Activated CD4-positive, CD25-positive, alpha-beta regulatory T cell treated with anti-CD3 and anti-CD28 coated beads, Interleukin-2, amount 50 U/mL, for 16 hours (primary cell): ENCODE data around the gene IFIT2.
"Not testable (repeated sequence)": the region's sequence is repeated elsewhere in the genome, so short reads cannot be mapped to it uniquely, and the experiment has no call there.

ENCODE experiments used
- DNase-seq: peaks from one replicate; pipeline ENCODE4 v3.0.0-alpha.2; 2020; ENCODE audit warnings: low read depth, low spot score

The IFIT2 gene

GRCh38 chr10:89307269-89307577 lies 5.4 kb downstream of the IFIT2 start:
- no peak for DNase-seq

DNA sequence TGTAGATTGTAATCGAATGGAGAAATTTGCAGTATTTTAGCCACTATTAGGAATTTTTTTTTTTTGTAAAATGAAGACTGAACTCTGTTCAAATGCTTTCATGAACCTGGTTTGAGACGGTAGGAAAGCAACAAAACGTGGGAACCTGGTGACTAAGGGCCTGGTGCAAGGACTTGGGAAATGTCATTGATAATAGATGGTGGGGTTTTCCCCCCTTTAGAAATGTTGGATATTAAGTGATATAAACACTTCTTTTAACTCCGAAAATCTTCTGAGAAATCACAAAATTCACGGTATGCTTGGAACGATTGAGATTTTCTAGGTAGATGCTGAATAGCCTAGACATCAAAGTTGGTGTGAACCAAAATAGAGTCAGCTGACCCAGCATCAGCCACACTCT lies 6.4 kb downstream of the IFIT2 start:
- DNase-seq: no peak

DNA sequence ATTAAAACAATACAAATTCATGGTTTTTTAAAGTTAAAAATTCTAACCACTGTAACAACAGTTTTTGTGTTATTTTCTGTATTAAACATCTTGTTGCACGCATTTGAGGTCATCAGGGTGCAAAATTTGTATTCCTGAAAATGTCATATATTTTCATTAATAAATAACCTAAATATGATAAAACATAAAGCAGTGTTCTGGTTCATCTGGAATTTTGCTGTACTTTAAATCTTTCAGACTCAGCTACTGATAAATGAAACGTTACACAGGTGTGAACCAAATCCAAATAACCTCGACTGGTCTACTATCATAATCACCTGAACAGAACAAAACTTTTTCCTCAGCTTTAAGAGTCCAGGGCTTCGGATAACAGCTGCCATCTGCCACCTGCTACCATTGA lies 6.9 kb downstream of the IFIT2 start:
- no peak for DNase-seq

- no peak for DNase-seq
Observed at GRCh38 chr10:89309156-89310055, 7.6 kb downstream of the IFIT2 start.

DNA sequence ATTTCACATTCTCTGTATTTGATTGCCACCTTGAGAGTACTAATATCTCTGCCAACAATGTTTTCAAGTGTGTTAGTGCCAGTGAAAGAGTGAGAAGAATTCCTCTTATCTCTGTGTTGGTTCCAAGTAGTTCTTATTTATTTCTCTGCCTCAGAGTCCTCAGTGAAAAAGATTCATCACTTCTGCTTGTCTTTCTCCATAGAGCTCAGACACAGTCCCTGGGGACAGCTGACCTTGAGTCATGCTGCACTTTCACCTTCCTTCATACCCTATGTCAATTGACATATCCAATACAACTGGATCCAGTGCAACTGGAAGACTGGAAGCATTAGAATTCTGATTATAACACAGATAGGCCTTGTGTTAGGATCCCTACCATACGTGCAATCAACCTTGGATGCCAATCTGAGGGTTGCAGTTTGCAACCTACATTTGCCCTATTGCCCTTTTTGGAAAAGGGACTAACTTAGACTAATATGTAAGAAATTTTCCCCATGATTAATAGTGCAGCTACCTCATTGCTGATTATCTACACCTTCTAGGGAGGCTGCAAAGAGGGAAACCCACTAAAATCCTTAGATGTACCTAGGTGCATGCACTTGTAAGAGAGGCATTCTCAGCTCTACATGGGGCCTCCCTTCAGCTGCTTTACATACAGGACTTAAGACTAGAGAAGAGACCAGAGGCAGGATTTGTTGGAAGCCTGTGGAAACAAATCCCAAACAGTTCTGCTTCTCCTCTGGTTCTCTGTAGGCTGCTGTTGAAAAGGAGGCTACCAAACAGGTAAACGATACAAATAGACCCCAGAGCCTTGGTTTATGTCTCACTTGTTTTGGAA lies 8.4 kb downstream of the IFIT2 start:
- no peak for DNase-seq

- no peak for DNase-seq
Observed at GRCh38 chr10:89312973-89313372, 11.1 kb downstream of the IFIT2 start.

- DNase-seq: no peak
Observed at GRCh38 chr10:89314676-89315075, 12.8 kb downstream of the IFIT2 start.

DNA sequence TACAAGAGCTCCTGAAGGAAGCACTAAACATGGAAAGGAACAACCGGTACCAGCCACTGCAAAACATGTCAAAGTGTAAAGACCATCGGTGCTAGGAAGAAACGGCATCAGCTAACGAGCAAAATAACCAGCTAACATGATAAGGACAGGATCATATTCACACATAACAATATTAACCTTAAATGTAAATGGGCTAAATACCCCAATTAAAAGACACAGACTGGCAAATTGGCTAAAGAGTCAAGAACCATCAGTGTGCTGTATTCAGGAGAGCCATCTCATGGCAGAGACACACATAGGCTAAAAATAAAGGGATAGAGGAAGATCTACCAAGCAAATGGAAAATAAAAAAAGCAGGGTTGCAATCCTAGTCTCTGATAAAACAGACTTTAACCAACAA lies 16.2 kb downstream of the IFIT2 start:
- not testable (repeated sequence) for DNase-seq

GRCh38 chr10:89325081-89325480 lies 23.2 kb downstream of the IFIT2 start:
- not testable (repeated sequence) for DNase-seq

- DNase-seq: not testable (repeated sequence)
Observed at GRCh38 chr10:89325856-89326255, 24.0 kb downstream of the IFIT2 start.

DNA sequence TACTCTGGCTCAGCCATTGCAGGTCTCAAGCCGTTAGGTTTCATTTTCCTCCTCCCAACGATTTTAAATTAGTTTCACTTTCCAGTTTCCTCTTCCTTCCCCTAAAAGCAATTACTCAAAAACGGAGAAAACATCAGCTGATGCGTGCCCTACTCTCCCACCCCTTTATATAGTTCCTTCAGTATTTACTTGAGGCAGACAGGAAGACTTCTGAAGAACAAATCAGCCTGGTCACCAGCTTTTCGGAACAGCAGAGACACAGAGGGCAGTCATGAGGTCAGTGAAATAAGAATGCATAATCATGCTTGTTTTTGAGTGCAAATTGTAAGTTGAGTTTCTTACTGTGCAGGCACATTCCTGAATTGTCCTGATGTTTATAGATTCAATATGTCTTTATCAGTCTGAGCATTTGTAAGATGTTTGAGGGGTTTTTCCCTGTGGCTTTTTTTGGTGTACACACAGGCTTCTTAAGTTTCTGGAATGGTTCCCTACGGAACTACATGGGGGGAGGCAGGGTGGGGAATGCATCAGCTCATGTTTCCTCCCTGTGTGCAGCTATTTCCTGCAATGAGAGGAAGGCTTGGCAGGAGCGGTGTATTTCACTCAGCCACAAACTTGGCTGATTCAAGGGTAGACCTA lies 26.1 kb downstream of the IFIT2 start, which contains the start of gene IFIT3:
IFIT3 (plus strand) TSS at position 195 of the 639 bp plus-strand sequence; CDS start at position 272, 77 bp downstream.
- DNase-seq: no peak

DNA sequence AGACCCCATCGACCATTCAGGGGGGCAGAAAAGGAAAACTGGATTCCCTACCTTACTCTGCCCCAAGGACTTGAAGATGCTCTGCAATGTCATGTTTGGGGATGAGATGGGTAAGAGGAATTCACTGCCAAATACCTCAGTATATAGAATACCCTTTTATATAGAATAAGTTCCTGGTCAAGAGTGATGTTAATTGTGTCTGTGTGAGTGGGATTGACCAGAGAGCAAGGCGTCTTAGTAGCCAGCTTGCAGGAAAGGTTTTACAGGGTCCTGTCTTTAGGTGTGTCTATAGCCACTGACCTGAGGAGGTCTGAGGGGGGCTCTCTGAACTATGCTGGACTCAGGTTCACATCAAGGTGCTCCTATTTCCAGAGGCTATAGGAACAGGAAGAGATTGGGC lies 27.3 kb downstream of the IFIT2 start:
- DNase-seq: no peak

DNA sequence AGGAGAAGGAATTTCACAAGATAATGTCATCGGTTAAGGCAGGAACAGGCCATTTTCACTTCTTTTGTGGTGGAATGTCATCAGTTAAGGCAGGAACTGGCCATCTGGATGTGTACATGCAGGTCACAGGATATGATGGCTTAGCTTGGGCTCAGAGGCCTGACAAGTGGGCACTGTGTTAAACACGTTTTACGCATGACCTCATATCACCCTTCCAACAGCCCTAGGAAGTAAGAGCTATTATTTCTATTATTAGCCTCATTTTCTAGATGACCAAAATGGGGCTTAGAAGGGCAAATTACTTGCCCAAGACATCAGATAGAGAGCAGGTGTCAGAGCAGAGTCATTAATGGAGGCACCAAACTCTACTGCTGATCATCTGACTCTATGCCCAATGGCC lies 28.2 kb downstream of the IFIT2 start:
- DNase-seq: not testable (repeated sequence)

GRCh38 chr10:89330537-89331212 lies 28.8 kb downstream of the IFIT2 start:
- DNase-seq: no peak

DNA sequence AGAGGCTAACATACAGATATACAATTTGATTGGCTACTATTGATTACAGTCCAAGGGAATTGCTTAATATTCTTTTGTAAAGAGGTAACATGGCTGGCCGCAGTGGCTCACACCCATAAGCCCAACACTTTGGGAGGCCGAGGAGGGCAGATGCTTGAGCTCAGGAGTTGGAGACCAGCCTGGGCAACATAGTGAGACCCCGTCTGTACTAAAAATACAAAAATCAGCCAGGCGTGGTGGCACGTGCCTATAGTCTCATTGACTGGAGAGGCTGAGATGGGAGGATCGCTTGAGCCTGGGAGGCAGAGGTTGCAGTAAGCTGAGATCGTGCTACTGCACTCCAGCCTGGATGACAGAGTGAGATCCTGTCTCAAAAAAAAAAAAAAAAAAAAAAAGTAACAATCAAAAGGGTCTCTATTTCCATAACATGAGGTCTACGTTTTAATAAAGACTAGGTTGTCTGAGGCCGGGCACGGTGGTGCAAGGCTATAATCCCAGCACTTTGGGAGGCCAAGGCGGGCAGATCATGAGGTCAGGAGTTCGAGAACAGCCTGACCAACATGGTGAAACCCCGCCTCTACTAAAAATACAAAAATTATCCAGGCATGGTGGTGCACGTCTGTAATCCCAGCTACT lies 29.8 kb downstream of the IFIT2 start:
- not testable (repeated sequence) for DNase-seq

DNA sequence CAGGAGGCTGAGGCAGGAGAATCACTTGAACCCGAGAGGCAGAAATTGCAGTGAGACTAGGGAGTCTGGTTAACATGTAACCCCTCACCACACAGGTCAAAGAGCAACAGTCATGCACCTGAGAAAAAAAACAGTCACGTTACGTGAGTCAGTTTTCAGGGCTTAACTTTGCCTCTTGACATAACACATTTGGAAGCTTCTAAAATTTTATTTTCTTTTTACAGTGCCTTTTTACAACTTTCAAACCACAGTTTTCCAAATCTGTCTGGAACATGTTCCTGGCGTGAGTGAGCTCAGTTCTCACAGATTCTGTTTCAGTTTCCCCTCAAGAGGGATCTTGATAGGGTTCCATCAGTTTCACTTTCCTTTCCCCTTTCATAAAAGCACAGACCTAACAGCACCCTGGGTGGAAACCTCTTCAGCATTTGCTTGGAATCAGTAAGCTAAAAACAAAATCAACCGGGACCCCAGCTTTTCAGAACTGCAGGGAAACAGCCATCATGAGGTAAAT lies 30.3 kb downstream of the IFIT2 start:
- no peak for DNase-seq

DNA sequence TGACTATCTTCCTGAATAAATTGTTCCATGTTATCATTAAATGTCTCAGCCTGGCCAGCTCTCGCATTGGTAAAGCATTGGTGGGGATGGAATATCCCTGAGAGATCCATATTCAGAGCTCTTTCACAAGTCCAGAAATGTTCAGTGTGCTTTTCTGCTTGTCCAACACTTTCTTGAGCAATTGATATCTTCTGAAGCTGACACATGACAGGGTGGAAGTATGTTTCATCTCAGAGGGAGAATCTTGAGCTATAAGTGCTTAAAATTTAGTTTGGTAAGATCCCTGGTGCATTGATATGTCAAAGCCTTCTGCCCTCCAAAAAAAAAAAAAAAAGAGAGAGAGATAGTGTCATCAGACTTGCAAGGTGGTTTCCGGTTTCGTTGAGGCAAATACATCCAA lies 33.4 kb downstream of the IFIT2 start:
- DNase-seq: no peak

- DNase-seq: no peak
Observed at GRCh38 chr10:89336241-89336640, 34.4 kb downstream of the IFIT2 start.

DNA sequence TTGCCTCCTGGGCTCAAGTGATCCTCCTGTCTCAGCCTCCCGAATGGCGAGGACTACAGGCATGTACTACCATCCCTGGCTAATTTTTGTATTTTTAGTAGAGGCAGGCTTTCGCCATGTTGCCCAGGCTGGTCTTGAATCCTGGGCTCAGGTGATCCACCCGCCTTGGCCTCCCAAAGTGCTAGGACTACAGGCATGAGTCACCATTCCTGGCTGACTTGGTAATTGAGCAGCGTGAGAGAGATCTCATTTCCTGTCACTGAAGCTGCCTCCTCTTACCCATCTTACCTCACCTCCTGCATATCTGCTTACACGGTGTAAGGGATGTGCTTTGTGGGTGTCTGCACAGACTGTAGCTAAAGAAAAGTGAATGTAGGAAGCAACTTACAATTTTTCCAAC lies 35.6 kb downstream of the IFIT2 start:
- no peak for DNase-seq

GRCh38 chr10:89338713-89339112 lies 36.9 kb downstream of the IFIT2 start:
- no peak for DNase-seq

- no peak for DNase-seq
Observed at GRCh38 chr10:89339875-89340274, 38.0 kb downstream of the IFIT2 start.
